ENCODE data around the gene ZNF548.

DNA sequence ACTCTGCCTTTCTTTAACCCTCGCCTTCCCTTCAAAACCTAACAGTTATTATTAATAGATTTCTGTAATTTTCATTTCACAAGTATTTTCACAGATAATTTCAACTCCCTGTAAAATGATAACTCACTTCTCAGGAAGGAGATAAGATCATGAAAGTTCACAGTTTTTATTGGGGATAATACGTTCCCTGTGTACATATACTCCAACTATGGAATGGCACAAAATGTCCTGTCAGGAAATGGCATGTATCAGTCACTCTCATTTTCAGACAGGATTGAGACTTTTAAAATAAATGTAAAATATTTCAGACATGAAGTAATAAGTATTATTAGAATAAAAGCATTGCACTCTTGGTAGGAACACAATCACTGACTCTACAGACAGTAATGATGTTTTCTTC is 27.2 kb upstream of the ZNF548 start:
- TF ChIP-seq POLR2A (IDR thresholded peaks at IDR 0.05) = no peak
- TF ChIP-seq, protein P1, sequence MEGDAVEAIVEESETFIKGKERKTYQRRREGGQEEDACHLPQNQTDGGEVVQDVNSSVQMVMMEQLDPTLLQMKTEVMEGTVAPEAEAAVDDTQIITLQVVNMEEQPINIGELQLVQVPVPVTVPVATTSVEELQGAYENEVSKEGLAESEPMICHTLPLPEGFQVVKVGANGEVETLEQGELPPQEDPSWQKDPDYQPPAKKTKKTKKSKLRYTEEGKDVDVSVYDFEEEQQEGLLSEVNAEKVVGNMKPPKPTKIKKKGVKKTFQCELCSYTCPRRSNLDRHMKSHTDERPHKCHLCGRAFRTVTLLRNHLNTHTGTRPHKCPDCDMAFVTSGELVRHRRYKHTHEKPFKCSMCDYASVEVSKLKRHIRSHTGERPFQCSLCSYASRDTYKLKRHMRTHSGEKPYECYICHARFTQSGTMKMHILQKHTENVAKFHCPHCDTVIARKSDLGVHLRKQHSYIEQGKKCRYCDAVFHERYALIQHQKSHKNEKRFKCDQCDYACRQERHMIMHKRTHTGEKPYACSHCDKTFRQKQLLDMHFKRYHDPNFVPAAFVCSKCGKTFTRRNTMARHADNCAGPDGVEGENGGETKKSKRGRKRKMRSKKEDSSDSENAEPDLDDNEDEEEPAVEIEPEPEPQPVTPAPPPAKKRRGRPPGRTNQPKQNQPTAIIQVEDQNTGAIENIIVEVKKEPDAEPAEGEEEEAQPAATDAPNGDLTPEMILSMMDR (IDR thresholded peaks at IDR 0.05) = no peak
